Nephron (organoid): Measurements from ENCODE around the gene DENND1B.

Experiments
- H3K27ac Mint-ChIP-seq, 3 experiments: 2 replicates each; pipeline ENCODE4 v1.8.0; 2020; ENCODE audit warnings: mixed read lengths in 3 of 3, mild to moderate bottlenecking in 2 of 3, moderate library complexity in 1 of 3
- H3K27me3 Mint-ChIP-seq: 2 replicates; pipeline ENCODE4 v1.8.0; 2021; ENCODE audit warnings: low read depth, mild to moderate bottlenecking, moderate library complexity, mixed read lengths
- H3K36me3 Mint-ChIP-seq: 2 replicates; pipeline ENCODE4 v1.8.0; 2020; ENCODE audit warnings: low read depth, mixed read lengths
- H3K4me1 Mint-ChIP-seq: 2 replicates; pipeline ENCODE4 v1.8.0; 2020; ENCODE audit warnings: mixed read lengths
- H3K4me3 Mint-ChIP-seq, 3 experiments: 2 replicates each; pipeline ENCODE4 v1.8.0; 2020; ENCODE audit warnings: mild to moderate bottlenecking in 3 of 3, mixed read lengths in 3 of 3, moderate library complexity in 2 of 3
- H3K9me3 Mint-ChIP-seq: 2 replicates; pipeline ENCODE4 v1.8.0; 2020; ENCODE audit warnings: mixed read lengths
- TF ChIP-seq, protein P1 (sequence below), 3 experiments: fragments of 200-600 bp; sonication (generic); IDR thresholded peaks; one replicate each; pipeline ENCODE4 v1.5.0; 2021; ENCODE audit warnings: antibody characterized with exemption in 3 of 3; ENCODE audit not compliant: unreplicated experiment in 3 of 3

DENND1B gene

DNA sequence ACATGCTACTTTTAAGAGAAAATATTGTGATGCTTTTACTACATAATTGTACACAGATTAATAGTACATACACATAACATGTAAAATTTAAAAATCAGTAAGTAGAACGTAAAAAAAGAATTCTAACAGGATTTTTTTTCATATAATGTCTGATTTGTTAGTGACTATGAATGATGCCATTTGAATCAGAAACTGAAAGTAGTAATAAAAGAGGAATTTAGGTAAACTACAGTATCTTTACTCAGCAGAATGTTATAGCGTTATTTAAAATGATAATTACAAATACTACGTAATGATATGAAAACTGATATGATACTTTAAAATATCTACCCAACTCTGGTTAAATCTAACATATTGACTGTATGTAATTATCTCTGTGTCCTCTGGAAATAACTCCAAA lies 116.1 kb downstream of the DENND1B start:
- no peaks in the 10 kb centered on the region for H3K9me3 Mint-ChIP-seq
- H3K36me3 Mint-ChIP-seq, result peaks cover 3% of the 10 kb centered on the region
- TF ChIP-seq, protein P1, sequence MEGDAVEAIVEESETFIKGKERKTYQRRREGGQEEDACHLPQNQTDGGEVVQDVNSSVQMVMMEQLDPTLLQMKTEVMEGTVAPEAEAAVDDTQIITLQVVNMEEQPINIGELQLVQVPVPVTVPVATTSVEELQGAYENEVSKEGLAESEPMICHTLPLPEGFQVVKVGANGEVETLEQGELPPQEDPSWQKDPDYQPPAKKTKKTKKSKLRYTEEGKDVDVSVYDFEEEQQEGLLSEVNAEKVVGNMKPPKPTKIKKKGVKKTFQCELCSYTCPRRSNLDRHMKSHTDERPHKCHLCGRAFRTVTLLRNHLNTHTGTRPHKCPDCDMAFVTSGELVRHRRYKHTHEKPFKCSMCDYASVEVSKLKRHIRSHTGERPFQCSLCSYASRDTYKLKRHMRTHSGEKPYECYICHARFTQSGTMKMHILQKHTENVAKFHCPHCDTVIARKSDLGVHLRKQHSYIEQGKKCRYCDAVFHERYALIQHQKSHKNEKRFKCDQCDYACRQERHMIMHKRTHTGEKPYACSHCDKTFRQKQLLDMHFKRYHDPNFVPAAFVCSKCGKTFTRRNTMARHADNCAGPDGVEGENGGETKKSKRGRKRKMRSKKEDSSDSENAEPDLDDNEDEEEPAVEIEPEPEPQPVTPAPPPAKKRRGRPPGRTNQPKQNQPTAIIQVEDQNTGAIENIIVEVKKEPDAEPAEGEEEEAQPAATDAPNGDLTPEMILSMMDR (IDR thresholded peaks at IDR 0.05; ENCODE audit: unreplicated experiment in 3 of 3), result no peak
- no peaks in the 10 kb centered on the region for H3K4me1 Mint-ChIP-seq
- no peaks in the 10 kb centered on the region for H3K27me3 Mint-ChIP-seq
- no peak overlapping the region for H3K27ac Mint-ChIP-seq
- H3K4me3 Mint-ChIP-seq, result no peak overlapping the region

- TF ChIP-seq, protein P1 (IDR thresholded peaks at IDR 0.05; ENCODE audit: unreplicated experiment in 3 of 3), result no peak
- H3K27me3 Mint-ChIP-seq, result no peaks in the 10 kb centered on the region
- no peaks in the 10 kb centered on the region for H3K9me3 Mint-ChIP-seq
- H3K4me1 Mint-ChIP-seq, result no peaks in the 10 kb centered on the region
- H3K36me3 Mint-ChIP-seq, result peaks cover 21% of the 10 kb centered on the region
- no peak overlapping the region for H3K4me3 Mint-ChIP-seq
- no peak overlapping the region for H3K27ac Mint-ChIP-seq
Observed at GRCh38 chr1:197649188-197649587, 126.1 kb downstream of the DENND1B start.

GRCh38 chr1:197638316-197638715 lies 137.0 kb downstream of the DENND1B start:
- TF ChIP-seq, protein P1 (IDR thresholded peaks at IDR 0.05; ENCODE audit: unreplicated experiment in 3 of 3), result no peak
- H3K4me3 Mint-ChIP-seq, result no peak overlapping the region
- no peaks in the 10 kb centered on the region for H3K4me1 Mint-ChIP-seq
- H3K27ac Mint-ChIP-seq, result no peak overlapping the region
- H3K27me3 Mint-ChIP-seq, result no peaks in the 10 kb centered on the region
- peaks cover 11% of the 10 kb centered on the region for H3K36me3 Mint-ChIP-seq
- H3K9me3 Mint-ChIP-seq, result no peaks in the 10 kb centered on the region

GRCh38 chr1:197637406-197637805 lies 137.9 kb downstream of the DENND1B start:
- Mint-ChIP-seq H3K4me1 (no peaks in the 10 kb centered on the region), H3K4me3 (no peak overlapping the region), H3K36me3 (peaks cover 15% of the 10 kb centered on the region), H3K9me3 (no peaks in the 10 kb centered on the region), H3K27ac (no peak overlapping the region), H3K27me3 (no peaks in the 10 kb centered on the region)
- TF ChIP-seq, protein P1 (IDR thresholded peaks at IDR 0.05; ENCODE audit: unreplicated experiment in 3 of 3), result no peak

GRCh38 chr1:197633447-197634078 lies 141.7 kb downstream of the DENND1B start:
- TF ChIP-seq, protein P1 (IDR thresholded peaks at IDR 0.05; ENCODE audit: unreplicated experiment in 3 of 3), result no peak
- Mint-ChIP-seq H3K27me3 (no peaks in the 10 kb centered on the region), H3K9me3 (peaks cover 11% of the 10 kb centered on the region), H3K4me3 (no peak overlapping the region), H3K27ac (no peak overlapping the region), H3K4me1 (no peaks in the 10 kb centered on the region), H3K36me3 (peaks cover 19% of the 10 kb centered on the region)

DNA sequence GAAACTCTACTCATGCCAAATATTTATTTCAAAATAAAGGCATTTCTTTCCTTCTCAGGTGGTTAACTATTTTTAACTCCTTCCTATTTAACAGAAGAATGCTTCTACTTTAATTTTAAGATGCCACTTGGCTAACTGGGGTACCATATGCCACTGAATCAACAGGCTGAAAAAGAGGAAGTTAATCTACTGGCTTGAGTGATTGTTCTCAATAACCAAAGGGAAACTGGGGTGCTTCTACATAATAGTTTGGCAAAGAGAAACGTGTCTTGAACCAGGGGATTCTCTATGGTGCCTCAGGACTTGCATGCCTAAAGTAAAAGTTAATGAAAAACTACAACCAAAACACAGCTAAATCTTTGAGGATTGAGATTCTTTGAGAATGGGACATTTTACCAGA lies 142.6 kb downstream of the DENND1B start:
- Mint-ChIP-seq H3K9me3 (peaks cover 17% of the 10 kb centered on the region), H3K4me1 (no peaks in the 10 kb centered on the region), H3K4me3 (no peak overlapping the region), H3K27me3 (no peaks in the 10 kb centered on the region), H3K27ac (no peak overlapping the region), H3K36me3 (peaks cover 23% of the 10 kb centered on the region)
- TF ChIP-seq, protein P1 (IDR thresholded peaks at IDR 0.05; ENCODE audit: unreplicated experiment in 3 of 3), result no peak
